Measurements from ENCODE around the gene ASIC5.
"Not testable (repeated sequence)": the region's sequence is repeated elsewhere in the genome, so short reads cannot be mapped to it uniquely, and the experiment has no call there.

ASIC5 gene

DNA sequence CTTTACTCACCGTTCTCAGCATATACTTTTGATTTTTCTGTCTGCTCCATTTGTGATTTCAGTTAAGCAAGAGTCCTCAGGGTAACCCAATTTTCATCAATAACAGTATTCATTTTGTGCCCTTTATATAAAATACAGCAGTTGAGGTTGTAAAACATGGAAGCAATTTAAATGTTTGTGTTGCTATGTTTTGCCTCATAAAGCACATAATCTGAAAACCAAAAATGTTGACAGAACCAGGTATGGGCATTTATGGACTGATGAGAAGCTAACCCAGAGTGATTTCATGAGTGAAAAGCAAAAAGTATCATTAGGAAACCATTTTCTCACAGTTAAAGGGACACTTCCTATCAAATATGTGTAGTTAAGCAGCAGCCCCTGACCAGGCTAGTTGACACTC, at the start of gene ASIC5:
ASIC5 (minus strand) TSS at position 101 of the 400 bp plus-strand sequence; CDS start at position 50, 51 bp downstream.
- DNase-seq (ENCODE audit: low read depth in 2 of 2, low spot score in 1 of 2), result no peak

GRCh38 chr4:155914782-155915181, 48.7 kb upstream of the ASIC5 start:
- no peak for DNase-seq (ENCODE audit: low read depth in 2 of 2, low spot score in 1 of 2)

- DNase-seq (ENCODE audit: low read depth in 2 of 2, low spot score in 1 of 2), result no peak
Observed at GRCh38 chr4:155911905-155912304, 45.8 kb upstream of the ASIC5 start.

DNA sequence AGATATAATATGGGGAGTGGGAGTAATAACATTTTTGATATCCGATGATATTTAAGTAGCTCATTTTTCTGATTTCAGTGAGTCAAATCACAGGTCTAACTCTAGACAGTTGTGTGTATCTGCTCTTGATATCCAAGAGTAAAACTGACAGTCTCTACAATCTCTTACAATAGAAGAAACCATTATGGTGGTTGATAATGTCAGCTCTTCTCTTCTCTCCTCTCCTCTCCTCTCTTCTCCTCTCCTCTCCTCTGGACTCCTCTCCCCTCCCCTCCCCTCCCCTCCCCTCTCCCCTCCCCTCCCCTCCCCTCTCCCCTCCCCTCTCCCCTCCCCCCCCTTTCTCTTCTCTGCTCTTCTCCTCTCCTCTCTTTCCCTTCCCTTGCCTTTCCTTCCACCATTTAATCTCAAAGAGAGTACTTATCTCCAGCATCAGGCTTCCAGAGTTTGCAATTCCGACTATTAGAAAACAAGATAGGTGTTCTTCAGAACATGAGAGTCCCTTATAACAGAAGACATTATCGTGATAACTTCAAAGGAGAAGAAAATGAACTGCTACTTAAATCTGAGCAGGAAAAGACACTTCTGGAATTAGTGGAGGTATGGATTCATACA, 43.6 kb upstream of the ASIC5 start:
- no peak for DNase-seq (ENCODE audit: low read depth in 2 of 2, low spot score in 1 of 2)

DNA sequence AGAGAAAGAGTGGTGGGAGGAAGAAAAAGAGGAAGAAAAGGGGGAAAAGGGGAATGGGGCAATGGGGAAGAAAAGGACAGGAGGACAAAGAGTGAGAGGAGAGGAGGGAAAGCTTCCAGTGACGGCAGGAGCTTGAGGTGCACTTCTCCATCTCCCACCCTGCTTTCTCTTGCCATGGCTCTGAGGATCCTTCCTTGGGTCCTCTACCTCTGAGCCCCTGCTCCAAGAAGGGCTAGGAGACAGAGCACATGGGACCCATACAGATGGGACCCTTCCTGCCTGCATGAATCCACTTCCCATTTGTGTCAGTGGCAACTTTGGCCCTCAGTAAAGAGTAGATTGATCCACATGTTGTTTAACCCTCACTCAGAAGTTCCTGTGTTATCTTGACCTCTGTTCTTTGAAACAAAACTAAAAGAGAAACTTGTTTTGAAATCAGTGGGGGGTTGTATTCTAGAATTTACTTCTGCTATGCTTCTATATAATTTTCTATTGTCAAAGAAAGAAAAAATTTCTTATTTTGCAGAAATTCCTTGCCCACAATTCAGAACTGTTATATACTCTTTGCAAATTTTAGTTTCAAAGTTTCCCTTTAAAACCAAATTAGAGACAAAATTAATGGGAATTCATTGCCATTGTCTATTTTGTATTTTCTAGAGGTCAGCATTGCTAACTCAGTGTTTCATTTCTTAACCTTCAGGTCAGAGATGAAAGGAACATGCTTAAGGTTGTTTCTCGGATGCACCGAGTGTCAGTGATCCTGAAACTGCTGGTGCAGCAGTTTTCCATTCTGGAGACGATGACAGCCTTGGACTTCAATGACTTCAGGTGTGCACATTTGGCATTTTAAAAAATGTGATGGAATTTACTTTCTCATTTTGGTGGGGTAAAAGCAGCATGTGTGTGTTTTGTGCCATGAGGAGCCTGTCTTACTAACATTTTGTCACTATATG, 42.4 kb upstream of the ASIC5 start:
- no peak for DNase-seq (ENCODE audit: low read depth in 2 of 2, low spot score in 1 of 2)

- DNase-seq (ENCODE audit: low read depth in 2 of 2, low spot score in 1 of 2), result no peak
Observed at GRCh38 chr4:155907556-155907955, 41.5 kb upstream of the ASIC5 start.

DNA sequence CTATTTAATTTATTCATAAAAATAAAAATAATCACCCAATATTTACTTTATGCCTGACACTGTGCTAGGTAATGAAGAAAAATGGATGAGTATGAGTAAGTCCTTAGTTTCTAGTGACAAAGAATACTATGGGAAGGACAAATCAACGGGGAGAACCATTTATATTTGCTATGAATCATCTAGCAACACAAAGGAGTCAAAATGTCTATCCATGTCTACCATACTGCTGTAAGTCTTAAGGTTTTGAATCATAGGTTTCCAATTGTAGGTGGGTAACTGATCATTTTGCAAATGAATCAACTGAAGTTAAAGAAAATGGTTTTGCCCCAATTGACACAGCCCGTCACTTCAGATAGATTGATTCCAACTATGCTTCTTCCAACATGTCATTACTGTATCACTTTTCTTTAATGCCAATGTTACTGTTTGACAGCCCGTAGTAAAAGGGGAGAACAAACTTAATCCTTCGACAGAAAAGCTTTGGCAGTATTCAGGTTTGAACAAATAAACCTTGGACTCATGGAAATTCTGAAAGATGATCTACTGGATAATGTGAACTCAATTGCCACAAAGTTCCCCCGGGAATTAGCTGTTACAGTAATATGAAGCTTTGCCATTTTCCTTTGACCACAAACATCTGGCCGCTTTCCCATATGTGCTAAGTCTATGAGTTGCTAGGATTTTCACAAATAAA, 40.6 kb upstream of the ASIC5 start:
- no peak for DNase-seq (ENCODE audit: low read depth in 2 of 2, low spot score in 1 of 2)

DNA sequence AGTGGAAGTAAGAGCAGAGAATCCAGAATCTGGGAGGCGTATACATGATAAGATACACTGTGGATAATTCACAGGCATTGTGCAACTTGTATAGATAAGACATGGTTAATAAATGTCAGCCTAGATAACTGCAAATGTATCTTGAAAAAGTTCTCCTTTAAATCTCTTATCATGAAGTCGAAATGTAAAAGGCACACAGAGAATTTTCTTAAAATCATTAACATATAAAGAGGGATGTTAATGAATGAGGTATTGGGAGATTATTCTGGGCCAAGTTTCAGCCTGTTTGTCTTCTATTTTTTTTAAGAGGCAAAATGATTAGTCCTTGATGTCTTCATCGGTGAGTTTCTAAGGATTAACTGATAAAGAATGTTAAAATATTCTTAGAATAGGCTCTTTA, 38.3 kb upstream of the ASIC5 start:
- DNase-seq (ENCODE audit: low read depth in 2 of 2, low spot score in 1 of 2), result no peak

DNA sequence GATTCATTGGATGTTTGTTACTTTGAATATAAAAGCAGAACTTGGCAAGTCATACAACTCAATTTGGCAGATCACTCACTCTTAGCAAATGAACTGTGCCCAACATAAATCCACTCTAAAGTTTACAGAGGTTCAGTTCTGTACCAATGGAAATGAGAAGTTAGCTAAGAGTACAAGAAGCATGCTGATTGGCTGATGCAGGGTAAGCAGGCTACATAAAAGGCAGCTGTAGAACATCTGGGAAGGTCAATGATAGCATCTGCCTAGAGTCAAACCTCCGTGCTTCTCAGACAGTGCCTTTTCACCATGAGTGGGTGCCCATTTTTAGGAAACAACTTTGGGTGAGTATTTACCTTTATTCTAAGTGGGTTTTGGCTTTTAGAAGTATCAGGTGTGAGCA, 37.4 kb upstream of the ASIC5 start, which contains the start of gene TDO2:
TDO2 (plus strand) TSS at position 244 of the 400 bp plus-strand sequence; CDS start at position 307, 63 bp downstream.
- no peak for DNase-seq (ENCODE audit: low read depth in 2 of 2, low spot score in 1 of 2)

DNA sequence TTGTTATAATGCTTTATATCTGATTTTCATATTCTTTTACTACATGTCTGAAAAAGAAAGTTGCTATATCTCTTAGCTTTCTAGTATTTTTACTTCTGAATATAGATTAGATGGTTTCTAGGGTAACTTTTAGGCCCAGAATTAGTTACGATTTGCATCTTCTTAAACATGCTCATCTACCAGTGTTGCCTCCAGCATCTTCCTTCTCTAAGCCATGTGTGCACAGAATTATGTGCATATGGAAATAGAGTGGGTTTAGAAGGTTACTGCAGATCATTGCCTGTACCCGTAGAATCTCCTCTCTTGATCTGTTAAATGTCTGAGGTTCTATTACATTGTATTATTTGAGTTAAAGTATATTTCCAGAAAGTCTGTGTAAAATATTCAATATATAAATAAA, 34.9 kb upstream of the ASIC5 start:
- DNase-seq (ENCODE audit: low read depth in 2 of 2, low spot score in 1 of 2), result no peak

GRCh38 chr4:155900381-155900780, 34.3 kb upstream of the ASIC5 start:
- DNase-seq (ENCODE audit: low read depth in 2 of 2, low spot score in 1 of 2), result no peak

- no peak for DNase-seq (ENCODE audit: low read depth in 2 of 2, low spot score in 1 of 2)
Observed at GRCh38 chr4:155899891-155900290, 33.8 kb upstream of the ASIC5 start.

GRCh38 chr4:155898371-155898770, 32.3 kb upstream of the ASIC5 start:
- not testable (repeated sequence) for DNase-seq (ENCODE audit: low read depth in 2 of 2, low spot score in 1 of 2)

- DNase-seq (ENCODE audit: low read depth in 2 of 2, low spot score in 1 of 2), result no peak
Observed at GRCh38 chr4:155891058-155891457, 25.0 kb upstream of the ASIC5 start.

DNA sequence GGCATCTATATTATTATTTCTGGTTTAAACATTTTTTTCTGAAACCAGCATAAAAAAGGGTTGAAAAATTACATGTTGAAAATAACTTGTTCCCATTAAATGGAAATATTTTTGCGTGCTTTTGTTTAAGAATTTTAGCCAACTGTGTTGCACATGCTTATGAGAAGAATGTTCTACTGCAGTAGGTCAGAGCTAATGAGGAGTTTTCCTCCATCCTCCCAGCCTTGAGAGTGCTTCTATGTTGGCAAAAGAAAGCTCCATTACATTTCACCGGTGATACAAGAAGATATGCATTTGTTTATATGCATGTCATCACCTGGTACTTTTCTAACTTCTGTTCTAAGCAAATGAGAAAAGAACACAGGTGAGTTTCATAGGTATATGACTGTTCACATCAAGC, 23.9 kb upstream of the ASIC5 start:
- no peak for DNase-seq (ENCODE audit: low read depth in 2 of 2, low spot score in 1 of 2)

- DNase-seq (ENCODE audit: low read depth in 2 of 2, low spot score in 1 of 2), result no peak
Observed at GRCh38 chr4:155889031-155889793, 23.1 kb upstream of the ASIC5 start.

DNA sequence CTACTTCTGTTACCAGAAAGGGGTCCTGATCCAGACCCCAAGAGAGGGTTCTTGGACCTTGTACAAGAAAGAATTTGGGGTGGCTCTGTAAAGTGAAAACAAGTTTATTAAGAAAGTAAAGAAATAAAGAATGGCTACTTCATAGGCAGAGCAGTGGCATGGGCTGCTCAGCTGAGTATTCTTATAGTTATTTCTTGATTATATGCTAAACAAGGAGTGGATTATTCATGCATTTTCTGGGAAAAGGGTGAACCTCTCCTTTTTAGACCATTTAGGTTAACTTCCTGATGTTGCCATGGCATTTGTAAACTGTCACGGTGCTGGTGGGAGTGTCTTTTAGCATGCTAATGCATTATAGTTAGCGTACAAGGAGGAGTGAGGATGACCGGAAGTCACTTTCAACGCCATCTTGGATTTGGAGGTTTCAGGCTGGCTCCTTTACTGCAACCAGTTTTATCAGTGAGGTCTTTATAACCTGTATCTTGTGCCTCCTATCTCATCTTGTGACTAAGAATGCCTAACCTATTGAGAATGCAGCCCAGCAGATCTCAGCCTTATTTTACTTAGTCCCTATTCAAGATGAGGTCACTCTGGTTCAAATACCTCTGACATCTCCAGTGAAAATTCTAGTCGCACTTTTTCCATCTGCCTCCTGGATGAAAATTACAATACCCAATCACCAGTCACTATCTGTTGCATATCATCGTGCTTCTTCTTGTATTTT, 21.9 kb upstream of the ASIC5 start:
- no peak for DNase-seq (ENCODE audit: low read depth in 2 of 2, low spot score in 1 of 2)

DNA sequence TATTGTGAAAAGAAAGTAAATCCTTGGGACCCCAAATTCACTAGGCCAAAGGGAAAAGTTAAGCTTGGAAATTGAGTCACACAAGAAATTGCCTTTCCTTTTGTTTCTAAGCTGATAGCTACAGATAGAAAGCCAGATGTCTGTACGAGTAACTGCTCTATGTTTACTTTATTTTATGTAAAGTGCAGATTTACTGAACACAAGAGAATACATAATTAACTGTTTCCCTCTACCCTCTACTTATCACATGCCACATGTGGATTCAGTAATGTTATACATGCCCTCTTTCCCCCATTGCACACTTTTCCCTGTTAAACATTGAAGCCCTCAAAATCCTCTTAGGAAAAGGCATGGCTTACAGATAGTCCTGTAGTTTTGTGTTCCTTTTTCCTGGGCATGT, 21.0 kb upstream of the ASIC5 start:
- no peak for DNase-seq (ENCODE audit: low read depth in 2 of 2, low spot score in 1 of 2)

DNA sequence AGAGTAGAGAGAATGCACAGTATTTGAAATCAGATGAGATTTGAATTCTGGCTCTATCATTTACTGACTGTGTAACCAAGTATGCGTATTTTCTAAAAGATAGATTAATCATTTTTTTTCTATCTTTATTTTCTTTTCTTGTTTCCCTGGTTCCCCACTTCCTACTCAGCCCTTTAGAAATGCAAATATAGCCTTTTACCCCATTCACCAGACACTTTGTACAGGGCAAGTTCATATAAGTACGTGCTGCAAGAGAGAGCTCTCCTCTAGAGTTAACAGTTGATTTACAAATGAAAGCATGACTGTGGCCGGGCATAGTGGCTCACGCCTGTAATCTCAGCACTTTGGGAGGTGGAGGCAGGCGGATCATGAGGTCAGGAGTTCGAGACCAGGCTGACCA, 19.6 kb upstream of the ASIC5 start:
- DNase-seq (ENCODE audit: low read depth in 2 of 2, low spot score in 1 of 2), result no peak

DNA sequence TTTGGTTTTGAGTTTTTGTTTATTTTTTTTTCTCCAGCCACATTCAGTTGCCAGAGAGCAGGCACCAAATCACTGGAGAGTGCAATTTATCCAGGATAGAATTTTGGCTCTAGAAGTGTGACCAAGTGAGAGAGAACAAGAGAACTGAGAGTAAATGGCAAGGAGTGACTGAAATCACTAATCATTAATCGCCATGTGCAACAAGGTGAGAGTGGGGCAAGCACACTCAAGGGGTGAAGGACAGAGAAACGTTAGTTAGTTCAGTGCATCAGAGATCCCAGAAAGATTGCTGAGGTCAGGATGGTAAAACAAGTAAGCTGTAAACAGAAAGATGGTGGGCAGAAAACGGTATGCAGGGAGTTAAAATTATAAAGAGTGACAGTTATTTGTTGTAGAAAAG, 17.8 kb upstream of the ASIC5 start:
- DNase-seq (ENCODE audit: low read depth in 2 of 2, low spot score in 1 of 2), result no peak
